Tibial nerve (tissue), 4 donors: ENCODE results near the gene NAB2. TPM values are rescaled to one million over a fixed set of nuclear protein-coding genes. Genes with fewer than 3 reads are reported as not detected.

Experiments used
- DNase-seq, 2 donors: peaks; one replicate each; pipeline ENCODE4 v3.0.0-alpha.2; 2019; ENCODE audit warnings: low spot score in 2 of 2
- H3K27ac ChIP-seq, 4 donors: fragments of 200-600 bp; sonication (generic) in 3 of 4; one replicate each; pipeline ENCODE4 v1.5.1; 2017 to 2019; ENCODE audit warnings: mild to moderate bottlenecking in 1 of 4
- H3K27me3 ChIP-seq, 2 donors: fragments of 200-600 bp; sonication (generic) in 1 of 2; one replicate each; pipeline versions ENCODE4 v1.5.1 to v1.6.0; 2017 to 2019
- H3K36me3 ChIP-seq, 3 donors: fragments of 200-600 bp; sonication (generic); one replicate each; pipeline ENCODE4 v1.5.1; 2018 to 2019
- H3K4me1 ChIP-seq, 4 donors: fragments of 200-600 bp; sonication (generic) in 3 of 4; one replicate each; pipeline ENCODE4 v1.5.1; 2017 to 2019
- H3K4me3 ChIP-seq, 4 donors: fragments of 200-600 bp; sonication (generic) in 3 of 4; one replicate each; pipeline ENCODE4 v1.5.1; 2017 to 2019; ENCODE audit warnings: mild to moderate bottlenecking in 1 of 4, moderate library complexity in 1 of 4
- H3K9me3 ChIP-seq, 4 donors: fragments of 200-600 bp; sonication (generic) in 3 of 4; one replicate each; pipeline ENCODE4 v1.5.1; 2017 to 2019
- CTCF ChIP-seq, 5 experiments: fragments of 200-600 bp in 3 of 5; fragments of 450-650 bp in 2 of 5; sonication (generic) in 3 of 5; IDR thresholded peaks; one replicate each; pipeline ENCODE4 v1.5.1; 2016 to 2019; ENCODE audit warnings: antibody characterized with exemption in 5 of 5, mild to moderate bottlenecking in 3 of 5, moderate library complexity in 2 of 5
- EP300 ChIP-seq, 2 donors: sonication (generic); formaldehyde crosslinking; IDR thresholded peaks; one replicate each; pipeline ENCODE4 v1.6.1; 2017; ENCODE audit warnings: antibody characterized with exemption in 2 of 2, mild to moderate bottlenecking in 1 of 2
- POLR2A ChIP-seq, 2 donors: fragments of 450-650 bp; IDR thresholded peaks; one replicate each; pipeline ENCODE4 v1.6.1; 2017; ENCODE audit warnings: antibody characterized with exemption in 2 of 2, mild to moderate bottlenecking in 2 of 2, moderate library complexity in 2 of 2
- WGBS, 2 donors: methylation state at CpG; one replicate each; pipeline ENCODE4 v1.1.5; 2018; 5-methylcytosine and 5-hydroxymethylcytosine counted together
- total RNA-seq, 4 donors: library from RNA; depleted of rRNA; stranded (reverse); fragments of >200 nt; gene quantifications; one replicate each; pipeline ENCODE4 v1.1.0, GENCODE V29; 2016

NAB2 gene
- total RNA-seq, 4 donors from 2014 or later: 29.3 to 42.2 (median 38.6) TPM

- peak overlapping the region in 2 of 4 donors; percentile 12 to 30 for H3K4me3 ChIP-seq
Observed at GRCh38 chr12:57135527-57136326, 46.8 kb downstream of the NAB2 start.

GRCh38 chr12:57138526-57139272 lies 49.8 kb downstream of the NAB2 start:
- Histone ChIP-seq H3K4me3 (no peak overlapping the region), H3K9me3 (no peaks in the 10 kb centered on the region), H3K27me3 (no peaks in the 10 kb centered on the region), H3K4me1 (peaks cover 0 to 100% (median 64%) of the 10 kb centered on the region in 4 donors), H3K36me3 (peaks cover 0 to 58% (median 6%) of the 10 kb centered on the region in 3 donors), H3K27ac (peak overlapping the region in 3 of 4 donors; percentile 55 to 99 (median 97))
- DNase-seq: peak; percentile 76 to 86
- TF ChIP-seq CTCF (IDR thresholded peaks at IDR 0.05) (no peak), EP300 (IDR thresholded peaks at IDR 0.05) (peak in 1 of 2 donors; percentile 55)
- 38 to 57% methylated on average over 13 of the region's 13 CpGs for WGBS, 2 donors

More at GRCh38 chr12:57135527-57136326, 46.8 kb downstream of the NAB2 start:
- peaks cover 0 to 100% (median 70%) of the 10 kb centered on the region in 4 donors for H3K4me1 ChIP-seq
- TF ChIP-seq CTCF (IDR thresholded peaks at IDR 0.05): no peak
- peak in 1 of 2 donors; percentile 5 for TF ChIP-seq EP300 (IDR thresholded peaks at IDR 0.05)
- TF ChIP-seq POLR2A (IDR thresholded peaks at IDR 0.05): no peak
- WGBS, 2 donors: 14 to 28% methylated on average over 16 to 18 of the region's 18 CpGs
- H3K27ac ChIP-seq: peak overlapping the region; percentile 58 to 99 (median 89)
- H3K9me3 ChIP-seq: no peaks in the 10 kb centered on the region
- DNase-seq: no peak
- no peaks in the 10 kb centered on the region for H3K27me3 ChIP-seq
- H3K36me3 ChIP-seq: peaks cover 0 to 30% (median 0%) of the 10 kb centered on the region in 3 donors

GRCh38 chr12:57139796-57140649 lies 51.1 kb downstream of the NAB2 start:
- WGBS, 2 donors: 60 to 70% methylated on average over 6 of the region's 6 CpGs
- H3K4me1 ChIP-seq: peaks cover 0 to 98% (median 54%) of the 10 kb centered on the region in 4 donors
- peak overlapping the region in 2 of 4 donors; percentile 97 to 99 for H3K27ac ChIP-seq
- H3K36me3 ChIP-seq: peaks cover 0 to 71% (median 6%) of the 10 kb centered on the region in 3 donors
- H3K4me3 ChIP-seq: no peak overlapping the region
- H3K9me3 ChIP-seq: no peaks in the 10 kb centered on the region
- TF ChIP-seq CTCF (IDR thresholded peaks at IDR 0.05): no peak
- TF ChIP-seq EP300 (IDR thresholded peaks at IDR 0.05): no peak
- no peak for TF ChIP-seq POLR2A (IDR thresholded peaks at IDR 0.05)
- H3K27me3 ChIP-seq: no peaks in the 10 kb centered on the region
- no peak for DNase-seq

GRCh38 chr12:57141249-57141648 lies 52.3 kb downstream of the NAB2 start:
- Histone ChIP-seq H3K36me3 (peaks cover 0 to 84% (median 11%) of the 10 kb centered on the region in 3 donors), H3K4me3 (no peak overlapping the region), H3K27me3 (no peaks in the 10 kb centered on the region), H3K27ac (peak overlapping the region in 3 of 4 donors; percentile 65 to 85 (median 83)), H3K4me1 (peaks cover 0 to 98% (median 52%) of the 10 kb centered on the region in 4 donors), H3K9me3 (no peaks in the 10 kb centered on the region)
- DNase-seq: no peak
- no peak for TF ChIP-seq EP300 (IDR thresholded peaks at IDR 0.05)
- no peak for TF ChIP-seq POLR2A (IDR thresholded peaks at IDR 0.05)
- TF ChIP-seq CTCF (IDR thresholded peaks at IDR 0.05): no peak
- WGBS, 2 donors: 76 to 79% methylated on average over 8 of the region's 8 CpGs
